H1 (cell line): ENCODE measurements around the gene SLC24A4. TPM values are rescaled to one million over a fixed set of nuclear protein-coding genes. Genes with fewer than 3 reads are reported as not detected.

Experiments
- CHD1 ChIP-seq: IDR thresholded peaks from 2 replicates; pipeline ENCODE4 v1.6.1; 2012; ENCODE audit warnings: low read depth, low read length, improper control_type of control experiment
- CHD7 ChIP-seq: fragments of 300-600 bp; sonication (generic); IDR thresholded peaks from 2 replicates; pipeline ENCODE4 v1.7.1; 2012; ENCODE audit warnings: low read length, moderate library complexity, mild to moderate bottlenecking, inconsistent platforms; ENCODE audit not compliant: insufficient replicate concordance
- HDAC2 ChIP-seq, 2 experiments: fragments of 300-600 bp in 1 of 2; sonication (generic) in 1 of 2; IDR thresholded peaks; 2 replicates each; pipeline ENCODE4 v1.6.1; 2011 to 2012; ENCODE audit warnings: low read depth in 2 of 2, low read length in 2 of 2, mild to moderate bottlenecking in 2 of 2, moderate library complexity in 2 of 2, borderline replicate concordance in 1 of 2, inconsistent platforms in 1 of 2
- JUND ChIP-seq: IDR thresholded peaks from 2 replicates; pipeline ENCODE4 v1.6.1; 2011; ENCODE audit warnings: mild to moderate bottlenecking, improper control_type of control experiment, low read length
- KDM4A ChIP-seq: IDR thresholded peaks from one replicate; pipeline ENCODE4 v1.7.1; 2012; ENCODE audit warnings: low read depth, mild to moderate bottlenecking, moderate library complexity, low read length, inconsistent platforms; ENCODE audit not compliant: severe bottlenecking
- KDM5A ChIP-seq: fragments of 200-600 bp; IDR thresholded peaks from 2 replicates; pipeline ENCODE4 v1.7.1; 2012; ENCODE audit warnings: mild to moderate bottlenecking, low read length, inconsistent platforms, mixed read lengths
- MAX ChIP-seq: IDR thresholded peaks from 2 replicates; pipeline ENCODE4 v1.6.1; 2012; ENCODE audit warnings: inconsistent platforms
- POU5F1 ChIP-seq: IDR thresholded peaks from 2 replicates; pipeline ENCODE4 v1.6.1; 2011; ENCODE audit warnings: low read depth, mild to moderate bottlenecking, low read length, moderate library complexity
- polyA plus RNA-seq, 7 experiments: library from polyadenylated mRNA; depleted of rRNA in 3 of 7; stranded (reverse) in 5 of 7; unstranded in 2 of 7; fragments of >200 nt in 5 of 7; fragments of 200-250 nt in 2 of 7; gene quantifications; 1 replicate in 5 of 7; 2 replicates in 1 of 7; 4 replicates in 1 of 7; pipeline versions ENCODE4 v1.2.1 to v1.2.3, GENCODE V29; 2011 to 2013; ENCODE audit warnings: missing spikeins in 2 of 7, mixed read lengths in 2 of 7
- total RNA-seq: library from RNA; stranded (reverse); fragmentation: NEBNext Ultra II Directional; extraction: Animal tissue kit (Norgen Biotek cat#: 25700); gene quantifications from 2 replicates; pipeline ENCODE4 v1.2.1, GENCODE V29; 2021

Gene SLC24A4
- total and polyA plus RNA-seq, 2 of the 8 experiments (the other 6 are each of a cell fraction or from before 2014, with no cell fraction given): 0.27 to 0.89 TPM

GRCh38 chr14:92482621-92483319 lies 159.8 kb downstream of the SLC24A4 start (continued):
- no peak for TF ChIP-seq HDAC2 (IDR thresholded peaks at IDR 0.05; ENCODE audit: borderline replicate concordance in 1 of 2, low read depth in 2 of 2, low read length in 2 of 2)
- no peak for TF ChIP-seq JUND
- no peak for TF ChIP-seq KDM4A
- TF ChIP-seq MAX: no peak
- TF ChIP-seq CHD1: no peak
- TF ChIP-seq KDM5A: no peak
- TF ChIP-seq POU5F1: no peak
- TF ChIP-seq CHD7: no peak
